ENCODE results near the gene METTL25B. TPM values are rescaled to one million over a fixed set of nuclear protein-coding genes. Genes with fewer than 3 reads are reported as not detected.

Gene METTL25B
- total RNA-seq, 1 experiment from 2014 or later: 52.7 TPM

DNA sequence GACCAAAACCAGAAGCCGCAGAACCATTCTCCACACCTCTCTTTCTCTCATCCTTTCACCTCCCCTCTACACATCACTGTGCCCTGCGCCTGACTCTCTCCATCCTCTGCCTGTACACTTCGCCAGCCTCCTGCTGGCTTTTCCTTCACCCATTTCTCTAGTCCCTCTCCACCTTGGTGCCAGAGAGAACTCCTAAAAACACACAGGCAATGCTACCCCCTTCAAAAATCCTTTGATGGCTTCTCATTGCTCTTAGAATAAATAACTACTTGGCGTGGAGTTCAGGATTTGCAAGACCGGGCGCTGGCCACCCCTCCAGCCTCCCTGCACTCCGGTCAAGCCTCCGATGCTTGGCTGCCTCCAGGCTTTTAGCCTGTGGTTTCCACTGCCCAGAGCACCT, 31.5 kb upstream of the METTL25B start:
- H3K4me3 Mint-ChIP-seq (ENCODE audit: low read depth, unreplicated experiment): no peak overlapping the region
- H3K27me3 Mint-ChIP-seq (ENCODE audit: unreplicated experiment): no peaks in the 10 kb centered on the region
- CTCF ChIA-PET: no interaction called here
- H3K27ac Mint-ChIP-seq (ENCODE audit: unreplicated experiment): no peak overlapping the region
- BruUV-seq (replicated peaks): no TSS peak
- peaks cover 5% of the 10 kb centered on the region for H3K36me3 Mint-ChIP-seq (ENCODE audit: insufficient read depth, unreplicated experiment)
- H3K4me1 Mint-ChIP-seq (ENCODE audit: low read depth, unreplicated experiment): peaks cover 30% of the 10 kb centered on the region
- TF ChIP-seq, protein P1, sequence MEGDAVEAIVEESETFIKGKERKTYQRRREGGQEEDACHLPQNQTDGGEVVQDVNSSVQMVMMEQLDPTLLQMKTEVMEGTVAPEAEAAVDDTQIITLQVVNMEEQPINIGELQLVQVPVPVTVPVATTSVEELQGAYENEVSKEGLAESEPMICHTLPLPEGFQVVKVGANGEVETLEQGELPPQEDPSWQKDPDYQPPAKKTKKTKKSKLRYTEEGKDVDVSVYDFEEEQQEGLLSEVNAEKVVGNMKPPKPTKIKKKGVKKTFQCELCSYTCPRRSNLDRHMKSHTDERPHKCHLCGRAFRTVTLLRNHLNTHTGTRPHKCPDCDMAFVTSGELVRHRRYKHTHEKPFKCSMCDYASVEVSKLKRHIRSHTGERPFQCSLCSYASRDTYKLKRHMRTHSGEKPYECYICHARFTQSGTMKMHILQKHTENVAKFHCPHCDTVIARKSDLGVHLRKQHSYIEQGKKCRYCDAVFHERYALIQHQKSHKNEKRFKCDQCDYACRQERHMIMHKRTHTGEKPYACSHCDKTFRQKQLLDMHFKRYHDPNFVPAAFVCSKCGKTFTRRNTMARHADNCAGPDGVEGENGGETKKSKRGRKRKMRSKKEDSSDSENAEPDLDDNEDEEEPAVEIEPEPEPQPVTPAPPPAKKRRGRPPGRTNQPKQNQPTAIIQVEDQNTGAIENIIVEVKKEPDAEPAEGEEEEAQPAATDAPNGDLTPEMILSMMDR (IDR thresholded peaks at IDR 0.05; ENCODE audit: unreplicated experiment): no peak
- intact Hi-C loops (cut with micrococcal nuclease; ENCODE audit: unreplicated experiment): no loop called here
- no peak for DNase-seq
- H3K9me3 Mint-ChIP-seq (ENCODE audit: low read depth, unreplicated experiment): no peaks in the 10 kb centered on the region

DNA sequence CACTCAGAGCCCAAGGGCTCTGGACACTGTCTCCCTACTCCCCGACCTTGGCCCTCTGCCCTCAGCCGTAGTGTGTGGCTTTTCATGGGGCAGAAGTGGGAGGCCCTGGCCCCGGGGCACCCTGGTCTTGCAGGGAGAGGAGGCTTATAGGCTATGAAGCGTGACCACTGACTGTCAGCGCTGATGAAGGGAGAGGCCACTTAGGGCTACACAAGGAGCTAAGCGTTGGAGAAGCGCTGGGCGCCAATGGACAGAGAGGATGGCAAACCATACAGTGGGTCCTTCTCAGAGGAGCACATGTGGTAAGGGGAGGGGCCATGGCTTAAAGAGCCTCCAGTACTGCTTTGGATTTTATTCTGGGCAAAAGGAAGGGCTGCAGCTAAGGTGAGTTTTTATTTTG, 30.8 kb upstream of the METTL25B start:
- H3K36me3 Mint-ChIP-seq (ENCODE audit: insufficient read depth, unreplicated experiment): peaks cover 5% of the 10 kb centered on the region
- intact Hi-C loops (cut with micrococcal nuclease; ENCODE audit: unreplicated experiment): no loop called here
- no peak for DNase-seq
- TF ChIP-seq, protein P1 (IDR thresholded peaks at IDR 0.05; ENCODE audit: unreplicated experiment): no peak
- no peak overlapping the region for H3K27ac Mint-ChIP-seq (ENCODE audit: unreplicated experiment)
- CTCF ChIA-PET: interaction anchor here (0.7 kb wide), 1 partner anchor 9 kb away, joined by 3 read pairs; no protein-coding TSS in a partner anchor
- no TSS peak for BruUV-seq (replicated peaks)
- H3K4me1 Mint-ChIP-seq (ENCODE audit: low read depth, unreplicated experiment): peaks cover 23% of the 10 kb centered on the region
- no peak overlapping the region for H3K4me3 Mint-ChIP-seq (ENCODE audit: low read depth, unreplicated experiment)
- H3K27me3 Mint-ChIP-seq (ENCODE audit: unreplicated experiment): no peaks in the 10 kb centered on the region
- H3K9me3 Mint-ChIP-seq (ENCODE audit: low read depth, unreplicated experiment): no peaks in the 10 kb centered on the region

DNA sequence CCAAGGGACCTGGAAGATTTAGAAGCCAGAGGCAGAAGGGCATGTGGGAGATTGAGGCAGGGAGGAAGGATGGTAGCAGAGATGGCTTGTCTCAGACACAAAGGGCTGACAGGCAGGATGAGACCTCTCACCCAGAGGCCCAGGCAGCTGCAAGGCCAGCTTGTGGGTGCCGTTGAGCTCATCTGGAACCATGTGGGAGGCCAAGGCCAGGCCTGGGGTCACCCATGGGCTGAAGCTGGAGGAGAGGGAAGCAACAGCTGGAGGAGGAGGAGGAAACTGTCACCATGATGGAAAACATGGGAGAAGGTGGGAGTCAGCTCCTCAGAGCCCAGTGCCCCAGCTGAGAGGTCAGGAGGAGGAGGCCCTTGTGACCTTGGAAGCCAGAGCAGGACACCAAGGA, 29.3 kb upstream of the METTL25B start:
- H3K9me3 Mint-ChIP-seq (ENCODE audit: low read depth, unreplicated experiment): no peaks in the 10 kb centered on the region
- peaks cover 5% of the 10 kb centered on the region for H3K36me3 Mint-ChIP-seq (ENCODE audit: insufficient read depth, unreplicated experiment)
- peaks cover 11% of the 10 kb centered on the region for H3K4me1 Mint-ChIP-seq (ENCODE audit: low read depth, unreplicated experiment)
- intact Hi-C loops (cut with micrococcal nuclease; ENCODE audit: unreplicated experiment): no loop called here
- no TSS peak for BruUV-seq (replicated peaks)
- no peaks in the 10 kb centered on the region for H3K27me3 Mint-ChIP-seq (ENCODE audit: unreplicated experiment)
- no peak overlapping the region for H3K4me3 Mint-ChIP-seq (ENCODE audit: low read depth, unreplicated experiment)
- TF ChIP-seq, protein P1 (IDR thresholded peaks at IDR 0.05; ENCODE audit: unreplicated experiment): no peak
- H3K27ac Mint-ChIP-seq (ENCODE audit: unreplicated experiment): no peak overlapping the region
- CTCF ChIA-PET: interaction anchor here (1.5 kb wide), 1 partner anchor 9 kb away, joined by 5 read pairs; no protein-coding TSS in a partner anchor
- no peak for DNase-seq

DNA sequence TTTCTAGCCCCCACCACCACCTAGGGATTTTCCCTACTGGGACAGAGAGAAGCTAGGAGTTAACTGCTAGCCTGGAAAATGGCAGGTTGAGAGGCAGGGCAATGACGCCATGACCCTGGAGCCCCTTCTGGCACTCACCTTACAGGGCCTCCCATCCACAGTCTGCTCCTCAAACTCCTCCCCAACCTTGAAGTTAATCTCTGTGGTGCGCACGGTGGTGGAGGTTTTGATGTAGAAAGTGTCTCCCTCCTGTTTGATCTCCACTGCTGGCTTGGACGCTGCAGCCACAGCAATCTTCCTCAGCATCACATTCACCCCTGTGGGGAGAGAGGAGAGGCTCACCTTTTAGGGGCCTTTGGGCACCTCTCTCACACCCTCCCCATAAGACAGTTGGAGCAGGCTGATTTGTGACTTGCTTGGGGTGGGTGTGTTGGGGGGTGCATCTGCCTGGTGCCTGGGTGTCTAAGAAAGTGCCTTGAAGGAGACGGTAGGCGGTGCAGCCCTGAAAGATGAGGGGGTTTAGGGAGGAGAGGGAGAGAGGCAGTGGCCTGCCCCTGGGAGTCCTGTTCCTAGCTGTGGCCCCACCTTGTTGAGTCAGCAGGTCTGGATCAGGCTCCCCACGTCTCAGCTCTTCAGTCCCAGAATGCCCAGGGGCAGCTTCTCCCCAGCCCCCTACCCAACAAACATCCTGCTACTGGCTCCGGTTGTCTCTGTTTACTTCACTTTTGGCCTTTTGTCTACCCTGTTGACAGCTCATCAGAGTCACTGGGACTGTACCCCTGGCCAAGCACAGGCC, 27.3 kb upstream of the METTL25B start:
- intact Hi-C loops (cut with micrococcal nuclease; ENCODE audit: unreplicated experiment): no loop called here
- CTCF ChIA-PET: interaction anchor here (3.3 kb wide), 1 partner anchor 11 kb away, joined by 35 read pairs; no protein-coding TSS in a partner anchor
- Mint-ChIP-seq H3K4me1 (ENCODE audit: low read depth, unreplicated experiment) (peaks cover 10% of the 10 kb centered on the region), H3K27ac (ENCODE audit: unreplicated experiment) (no peak overlapping the region), H3K27me3 (ENCODE audit: unreplicated experiment) (peaks cover 5% of the 10 kb centered on the region), H3K4me3 (ENCODE audit: low read depth, unreplicated experiment) (no peak overlapping the region), H3K9me3 (ENCODE audit: low read depth, unreplicated experiment) (no peaks in the 10 kb centered on the region), H3K36me3 (ENCODE audit: insufficient read depth, unreplicated experiment) (peaks cover 15% of the 10 kb centered on the region)
- no TSS peak for BruUV-seq (replicated peaks)
- DNase-seq: no peak
- TF ChIP-seq, protein P1 (IDR thresholded peaks at IDR 0.05; ENCODE audit: unreplicated experiment): no peak

Measured in Calu3 (cell line).